ENCODE results near the gene PIGW. TPM values are rescaled to one million over a fixed set of nuclear protein-coding genes. Genes with fewer than 3 reads are reported as not detected.
A peak's percentile ranks its signal among the peaks of the same experiment; 100 is the strongest.

Gene PIGW
- total RNA-seq, 1 donor from 2014 or later: 29.4 TPM

DNA sequence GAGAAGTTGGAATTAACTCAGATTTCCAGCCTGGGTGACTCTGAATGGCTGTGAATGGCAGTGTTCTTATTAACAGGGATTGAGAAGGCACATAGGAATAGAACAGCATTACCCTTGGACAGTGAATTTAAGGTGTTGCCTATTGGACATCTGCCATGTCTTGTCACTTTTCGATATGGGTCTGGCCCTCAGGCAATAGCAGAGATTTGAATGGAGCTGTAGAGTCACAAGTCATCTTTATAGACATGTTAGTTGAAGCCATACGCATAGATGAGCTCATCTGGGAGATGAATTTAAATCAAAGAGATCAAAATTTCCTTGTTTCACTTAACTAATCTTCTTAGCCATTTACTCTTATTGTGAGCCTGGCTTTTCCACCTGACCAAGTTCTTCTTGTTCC, 42.0 kb downstream of the PIGW start:
- Mint-ChIP-seq H3K27ac (peak overlapping the region; percentile 29), H3K36me3 (ENCODE audit: low read depth) (peaks cover 41% of the 10 kb centered on the region), H3K4me1 (ENCODE audit: low read depth) (peaks cover 11% of the 10 kb centered on the region), H3K4me3 (no peak overlapping the region), H3K9me3 (no peaks in the 10 kb centered on the region), H3K27me3 (ENCODE audit: insufficient read depth) (no peaks in the 10 kb centered on the region)
- intact Hi-C loops (cut with micrococcal nuclease): no loop called here
- no peak for DNase-seq (ENCODE audit: low spot score)

GRCh38 chr17:36578671-36579070, 43.9 kb downstream of the PIGW start:
- Mint-ChIP-seq H3K4me3 (no peak overlapping the region), H3K4me1 (ENCODE audit: low read depth) (peaks cover 11% of the 10 kb centered on the region), H3K27ac (no peak overlapping the region), H3K36me3 (ENCODE audit: low read depth) (peaks cover 37% of the 10 kb centered on the region), H3K9me3 (no peaks in the 10 kb centered on the region), H3K27me3 (ENCODE audit: insufficient read depth) (no peaks in the 10 kb centered on the region)
- intact Hi-C loops (cut with micrococcal nuclease): no loop called here
- DNase-seq (ENCODE audit: low spot score): no peak

- no peaks in the 10 kb centered on the region for H3K27me3 Mint-ChIP-seq (ENCODE audit: insufficient read depth)
- DNase-seq (ENCODE audit: low spot score): no peak
- no peak overlapping the region for H3K4me3 Mint-ChIP-seq
- H3K9me3 Mint-ChIP-seq: no peaks in the 10 kb centered on the region
- H3K36me3 Mint-ChIP-seq (ENCODE audit: low read depth): peaks cover 37% of the 10 kb centered on the region
- intact Hi-C loops (cut with micrococcal nuclease): no loop called here
- H3K4me1 Mint-ChIP-seq (ENCODE audit: low read depth): no peaks in the 10 kb centered on the region
- no peak overlapping the region for H3K27ac Mint-ChIP-seq
Measured at GRCh38 chr17:36583787-36584186, 49.0 kb downstream of the PIGW start.

DNA sequence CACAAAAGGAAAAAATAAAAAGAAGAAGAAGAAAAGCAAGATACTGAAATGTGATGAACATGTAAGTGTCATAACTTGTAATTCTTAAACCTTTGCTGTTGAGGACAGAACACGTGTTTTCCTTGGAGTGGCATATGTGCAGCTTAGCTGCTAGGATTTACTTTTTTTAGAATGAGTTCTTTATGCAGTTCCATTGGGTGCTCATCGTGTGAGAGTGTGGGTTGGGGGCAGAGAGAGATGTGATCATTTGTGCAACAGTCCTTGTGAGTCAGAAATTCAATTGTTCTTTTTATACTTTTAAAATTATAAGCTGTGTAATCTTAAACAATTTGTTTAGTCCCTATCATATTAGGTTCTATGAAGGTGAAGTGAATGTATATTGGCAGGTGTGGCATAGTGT, 51.4 kb downstream of the PIGW start:
- H3K9me3 Mint-ChIP-seq: no peaks in the 10 kb centered on the region
- no peak overlapping the region for H3K27ac Mint-ChIP-seq
- no peak for DNase-seq (ENCODE audit: low spot score)
- no peaks in the 10 kb centered on the region for H3K27me3 Mint-ChIP-seq (ENCODE audit: insufficient read depth)
- H3K4me3 Mint-ChIP-seq: no peak overlapping the region
- intact Hi-C loops (cut with micrococcal nuclease): no loop called here
- H3K36me3 Mint-ChIP-seq (ENCODE audit: low read depth): peaks cover 31% of the 10 kb centered on the region
- H3K4me1 Mint-ChIP-seq (ENCODE audit: low read depth): peaks cover 12% of the 10 kb centered on the region

Other genes starting within 250 kb of the PIGW start
- gene TBC1D3G, start 211.1 kb upstream of the PIGW start, total RNA-seq: not detected in 2 replicates
- gene TBC1D3H, start 146.6 kb upstream of the PIGW start, total RNA-seq: not detected in 2 replicates
- 46.2 and 50.5 TPM in 2 replicates for gene ZNHIT3, start 48.3 kb upstream of the PIGW start, total RNA-seq
- gene MYO19, start 119 bp upstream of the PIGW start, total RNA-seq: 159 and 165 TPM in 2 replicates
- 77.1 and 80.9 TPM in 2 replicates for gene GGNBP2, start 9.9 kb downstream of the PIGW start, total RNA-seq
- 15.9 and 16.4 TPM in 2 replicates for gene DHRS11, start 56.9 kb downstream of the PIGW start, total RNA-seq
- 21.0 and 22.7 TPM in 2 replicates for gene MRM1, start 66.6 kb downstream of the PIGW start, total RNA-seq

All from activated T-helper 1 cell treated with anti-CD3 and anti-CD28 coated beads, Interleukin-12 subunit alpha, Interleukin-12 subunit beta, Interleukin-2, Interleukin-4 antibody, amounts not matched to agents 30 ng/mL and 10 ng/mL and 1 ng/mL, durations not matched to agents 14 hours and 24 hours and 36 hours (primary cell).